Activated naive CD4-positive, alpha-beta T cell (primary cell): ENCODE measurements around the gene ARHGAP42.
"Not testable (repeated sequence)": the region's sequence is repeated elsewhere in the genome, so short reads cannot be mapped to it uniquely, and the experiment has no call there.

ENCODE experiments used
- DNase-seq, 4 experiments: peaks; one replicate each; lab custom pipeline; 2025; lab: John Stamatoyannopoulos, UW

ARHGAP42 gene

GRCh38 chr11:100965346-100965745 lies 278.3 kb downstream of the ARHGAP42 start:
- DNase-seq: no peak

- DNase-seq: no peak
Observed at GRCh38 chr11:100966366-100966765, 279.3 kb downstream of the ARHGAP42 start.

- DNase-seq: no peak
Observed at GRCh38 chr11:100969008-100969407, 281.9 kb downstream of the ARHGAP42 start.

- DNase-seq: no peak
Observed at GRCh38 chr11:100970283-100971164, 283.4 kb downstream of the ARHGAP42 start.

GRCh38 chr11:100972046-100972445 lies 285.0 kb downstream of the ARHGAP42 start:
- no peak for DNase-seq

GRCh38 chr11:100978442-100978841 lies 291.4 kb downstream of the ARHGAP42 start:
- no peak for DNase-seq

- DNase-seq: no peak
Observed at GRCh38 chr11:100978939-100979338, 291.9 kb downstream of the ARHGAP42 start.

GRCh38 chr11:100980156-100980555 lies 293.1 kb downstream of the ARHGAP42 start:
- no peak for DNase-seq

- DNase-seq: no peak
Observed at GRCh38 chr11:100981196-100981824, 294.2 kb downstream of the ARHGAP42 start.

GRCh38 chr11:100984668-100985067 lies 297.6 kb downstream of the ARHGAP42 start:
- DNase-seq: no peak

GRCh38 chr11:100990931-100991330 lies 303.8 kb downstream of the ARHGAP42 start:
- no peak for DNase-seq

GRCh38 chr11:100991541-100991940 lies 304.5 kb downstream of the ARHGAP42 start:
- DNase-seq: no peak

- no peak for DNase-seq
Observed at GRCh38 chr11:100994966-100995365, 307.9 kb downstream of the ARHGAP42 start.

GRCh38 chr11:100999756-101000155 lies 312.7 kb downstream of the ARHGAP42 start:
- DNase-seq: no peak

- no peak for DNase-seq
Observed at GRCh38 chr11:101003468-101003867, 316.4 kb downstream of the ARHGAP42 start.

- no peak for DNase-seq
Observed at GRCh38 chr11:101008961-101009689, 322.0 kb downstream of the ARHGAP42 start.

GRCh38 chr11:101009690-101010055 lies 322.6 kb downstream of the ARHGAP42 start:
- DNase-seq: no peak

GRCh38 chr11:101010899-101011298 lies 323.8 kb downstream of the ARHGAP42 start:
- no peak for DNase-seq

- DNase-seq: no peak
Observed at GRCh38 chr11:101011881-101012280, 324.8 kb downstream of the ARHGAP42 start.

GRCh38 chr11:101013702-101014101 lies 326.6 kb downstream of the ARHGAP42 start:
- not testable (repeated sequence) for DNase-seq

GRCh38 chr11:101014600-101015285 lies 327.7 kb downstream of the ARHGAP42 start:
- DNase-seq: no peak

- DNase-seq: no peak
Observed at GRCh38 chr11:101019870-101020269, 332.8 kb downstream of the ARHGAP42 start.
